Measurements from ENCODE around the gene MANF. TPM values are rescaled to one million over a fixed set of nuclear protein-coding genes. Genes with fewer than 3 reads are reported as not detected.

The MANF gene
- total RNA-seq, 6 experiments from 2014 or later: 60.9 to 128 (median 81.8) TPM

GRCh38 chr3:51394541-51394940 is 9.4 kb downstream of the MANF start:
- Histone ChIP-seq H3K36me3 (peaks cover 0 to 42% (median 14%) of the 10 kb centered on the region in 4 donors), H3K4me3 (no peak overlapping the region), H3K9me3 (no peaks in the 10 kb centered on the region), H3K27me3 (no peaks in the 10 kb centered on the region), H3K27ac (no peak overlapping the region), H3K4me1 (peaks cover 0 to 28% (median 12%) of the 10 kb centered on the region in 4 donors)
- peak in 1 of 3 donors; percentile 30 for DNase-seq
- ATAC-seq: no peak
- 78% methylated on average over 4 of the region's 5 CpGs for WGBS (ENCODE audit: insufficient coverage, low coverage, low lambda C conversion rate, missing lambda C conversion rate)
- TF ChIP-seq POLR2A (IDR thresholded peaks at IDR 0.05) (no peak), CTCF (IDR thresholded peaks at IDR 0.05) (no peak)
- intact Hi-C loops (cut with DNase I): loop anchor here (10.0 kb wide), 2 partner anchors 100 to 110 kb away; partner anchors contain the start of gene DCAF1 (in 1 of the 2)

- Histone ChIP-seq H3K4me3 (no peak overlapping the region), H3K9me3 (no peaks in the 10 kb centered on the region), H3K27me3 (no peaks in the 10 kb centered on the region), H3K4me1 (peaks cover 0 to 17% (median 7%) of the 10 kb centered on the region in 4 donors), H3K36me3 (peaks cover 0 to 52% (median 17%) of the 10 kb centered on the region in 4 donors), H3K27ac (no peak overlapping the region)
- intact Hi-C loops (cut with DNase I): loop anchor here (10.0 kb wide), 2 partner anchors 99 to 109 kb away; partner anchors contain the start of gene DCAF1 (in 1 of the 2)
- TF ChIP-seq POLR2A (IDR thresholded peaks at IDR 0.05): no peak
- no peak for TF ChIP-seq CTCF (IDR thresholded peaks at IDR 0.05)
- WGBS (ENCODE audit: insufficient coverage, low coverage, low lambda C conversion rate, missing lambda C conversion rate): 91% methylated on average over 6 of the region's 12 CpGs
- DNase-seq (peak in 1 of 3 donors; percentile 30), ATAC-seq (no peak)
Observed at GRCh38 chr3:51395493-51396213, 10.6 kb downstream of the MANF start.

GRCh38 chr3:51396401-51396800 is 11.3 kb downstream of the MANF start:
- Histone ChIP-seq H3K4me3 (no peak overlapping the region), H3K27ac (no peak overlapping the region), H3K36me3 (peaks cover 0 to 55% (median 17%) of the 10 kb centered on the region in 4 donors), H3K27me3 (no peaks in the 10 kb centered on the region), H3K4me1 (peaks cover 0 to 16% (median 6%) of the 10 kb centered on the region in 4 donors), H3K9me3 (no peaks in the 10 kb centered on the region)
- ATAC-seq (no peak), DNase-seq (peak in 1 of 3 donors; percentile 11)
- no CpG with 5 or more reads among the region's 1 CpG for WGBS (ENCODE audit: insufficient coverage, low coverage, low lambda C conversion rate, missing lambda C conversion rate)
- intact Hi-C loops (cut with DNase I): loop anchor here (10.0 kb wide), 2 partner anchors 98 to 108 kb away; partner anchors contain the start of gene DCAF1 (in 1 of the 2)
- no peak for TF ChIP-seq CTCF (IDR thresholded peaks at IDR 0.05)
- TF ChIP-seq POLR2A (IDR thresholded peaks at IDR 0.05): no peak

- 67% methylated on average over 1 of the region's 5 CpGs for WGBS (ENCODE audit: insufficient coverage, low coverage, low lambda C conversion rate, missing lambda C conversion rate)
- peaks cover 0 to 10% (median 3%) of the 10 kb centered on the region in 4 donors for H3K4me1 ChIP-seq
- ATAC-seq: no peak
- H3K27me3 ChIP-seq: no peaks in the 10 kb centered on the region
- TF ChIP-seq POLR2A (IDR thresholded peaks at IDR 0.05) (no peak), CTCF (IDR thresholded peaks at IDR 0.05) (no peak)
- H3K9me3 ChIP-seq: no peaks in the 10 kb centered on the region
- H3K36me3 ChIP-seq: peaks cover 0 to 63% (median 16%) of the 10 kb centered on the region in 4 donors
- H3K4me3 ChIP-seq: no peak overlapping the region
- intact Hi-C loops (cut with DNase I): loop anchor here (10.0 kb wide), 2 partner anchors 97 to 107 kb away; partner anchors contain the start of gene DCAF1 (in 1 of the 2)
- H3K27ac ChIP-seq: no peak overlapping the region
- no peak for DNase-seq
Observed at GRCh38 chr3:51397392-51397791, 12.3 kb downstream of the MANF start.
